Activated CD8-positive, alpha-beta T cell treated with anti-CD3 and anti-CD28 coated beads, Interleukin-2, amount 10 ng/mL, durations not matched to agents 7 days and 5 days (primary cell): ENCODE measurements around the gene SLC41A3. TPM values are rescaled to one million over a fixed set of nuclear protein-coding genes. Genes with fewer than 3 reads are reported as not detected.
"Not testable (repeated sequence)": the region's sequence is repeated elsewhere in the genome, so short reads cannot be mapped to it uniquely, and the experiment has no call there.

ENCODE experiments used
- ATAC-seq: fragments of 150-1000 bp; cut with Tn5 transposase; one replicate; pipeline ENCODE4 v1.10.0; 2021; ENCODE audit warnings: moderate library complexity
- CTCF ChIA-PET: fragments of 350-600 bp; sonication (Branson Sonifier 250); formaldehyde crosslinking; loops from one replicate; lab custom pipeline; 2021; ENCODE audit warnings: antibody characterized with exemption; lab: Charles Lee
- POLR2A ChIA-PET: fragments of 350-600 bp; sonication (Branson Sonifier 250); formaldehyde crosslinking; loops from one replicate; lab custom pipeline; 2021; ENCODE audit warnings: antibody characterized with exemption; lab: Charles Lee
- DNase-seq: peaks from one replicate; pipeline ENCODE4 v3.0.0-alpha.2; 2020
- H3K27ac Mint-ChIP-seq: one replicate; pipeline ENCODE4 v1.8.0; 2021; ENCODE audit warnings: mild to moderate bottlenecking, mixed read lengths
- H3K27me3 Mint-ChIP-seq: one replicate; pipeline ENCODE4 v1.8.0; 2021; ENCODE audit warnings: low read depth, mixed read lengths
- H3K36me3 Mint-ChIP-seq: one replicate; pipeline ENCODE4 v1.8.0; 2021; ENCODE audit warnings: low read depth, mixed read lengths
- H3K4me1 Mint-ChIP-seq: one replicate; pipeline ENCODE4 v1.8.0; 2021; ENCODE audit warnings: low read depth, mixed read lengths
- H3K4me3 Mint-ChIP-seq: one replicate; pipeline ENCODE4 v1.8.0; 2021; ENCODE audit warnings: mild to moderate bottlenecking, mixed read lengths
- H3K9me3 Mint-ChIP-seq: one replicate; pipeline ENCODE4 v1.8.0; 2022; ENCODE audit warnings: mixed read lengths; ENCODE audit not compliant: insufficient read depth
- total RNA-seq, 2 experiments: library from RNA; stranded (reverse); gene quantifications; one replicate each; pipeline ENCODE4 v1.2.3, GENCODE V29; 2021

Gene SLC41A3
- total RNA-seq, 2 experiments from 2014 or later: 22.0 to 26.5 TPM

GRCh38 chr3:125960066-125960424 lies 123.9 kb downstream of the SLC41A3 start:
- POLR2A ChIA-PET: no interaction called here
- Mint-ChIP-seq H3K9me3 (no peaks in the 10 kb centered on the region), H3K27ac (no peak overlapping the region), H3K27me3 (peaks cover 17% of the 10 kb centered on the region), H3K4me3 (no peak overlapping the region), H3K4me1 (no peaks in the 10 kb centered on the region), H3K36me3 (peaks cover 3% of the 10 kb centered on the region)
- ATAC-seq (no peak), DNase-seq (no peak)
- CTCF ChIA-PET: no interaction called here

GRCh38 chr3:125959317-125960065 lies 124.4 kb downstream of the SLC41A3 start:
- H3K9me3 Mint-ChIP-seq: no peaks in the 10 kb centered on the region
- H3K27me3 Mint-ChIP-seq: peaks cover 19% of the 10 kb centered on the region
- DNase-seq: no peak
- H3K36me3 Mint-ChIP-seq: peaks cover 3% of the 10 kb centered on the region
- H3K4me1 Mint-ChIP-seq: no peaks in the 10 kb centered on the region
- no peak overlapping the region for H3K27ac Mint-ChIP-seq
- ChIA-PET POLR2A (no interaction called here), CTCF (no interaction called here)
- no peak for ATAC-seq
- H3K4me3 Mint-ChIP-seq: no peak overlapping the region

GRCh38 chr3:125958511-125959316 lies 125.2 kb downstream of the SLC41A3 start:
- H3K27ac Mint-ChIP-seq: no peak overlapping the region
- DNase-seq (no peak), ATAC-seq (no peak)
- H3K36me3 Mint-ChIP-seq: peaks cover 3% of the 10 kb centered on the region
- no peaks in the 10 kb centered on the region for H3K4me1 Mint-ChIP-seq
- ChIA-PET POLR2A (no interaction called here), CTCF (no interaction called here)
- H3K4me3 Mint-ChIP-seq: no peak overlapping the region
- H3K27me3 Mint-ChIP-seq: peaks cover 18% of the 10 kb centered on the region
- no peaks in the 10 kb centered on the region for H3K9me3 Mint-ChIP-seq

DNA sequence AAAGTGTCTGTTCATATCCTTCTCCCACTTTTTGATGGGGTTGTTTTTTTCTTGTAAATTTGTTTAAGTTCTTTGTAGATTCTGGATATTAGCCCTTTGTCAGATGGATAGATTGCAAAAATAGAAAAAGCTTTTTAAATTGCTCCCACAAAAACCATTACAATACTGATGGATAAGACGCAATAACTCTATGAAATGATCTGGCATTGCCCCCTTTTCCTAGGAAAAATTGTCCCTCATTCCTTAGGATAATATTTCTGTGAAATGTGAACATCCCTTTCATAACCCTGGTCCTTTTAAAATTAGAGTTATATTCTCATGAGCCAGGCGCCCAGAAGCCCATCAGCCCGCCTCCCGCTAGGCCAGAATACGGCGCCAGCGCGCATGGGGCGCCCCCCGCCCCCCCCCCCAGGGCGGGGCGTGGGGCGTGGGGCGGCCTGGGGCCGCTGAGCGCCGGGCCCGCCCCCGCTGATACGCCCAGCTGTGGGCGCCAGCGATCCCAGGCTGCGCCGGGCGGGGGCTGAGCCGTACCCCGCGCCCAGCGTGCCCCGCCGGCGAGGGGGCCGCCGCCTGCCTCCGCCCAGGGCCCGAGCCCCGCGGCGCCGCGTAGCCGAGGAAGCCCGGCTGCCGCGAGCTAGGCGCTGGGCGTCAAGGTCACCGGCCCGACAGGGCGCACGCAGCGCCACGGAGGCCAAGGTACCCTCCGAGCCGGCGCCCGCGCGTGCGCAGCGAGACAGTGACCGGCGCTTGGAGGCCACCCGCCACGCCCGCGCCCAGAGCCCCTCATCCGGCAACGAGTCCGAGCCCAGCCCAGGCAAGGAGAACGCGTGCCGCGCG lies 126.0 kb downstream of the SLC41A3 start:
- ATAC-seq: no peak
- Mint-ChIP-seq H3K4me1 (no peaks in the 10 kb centered on the region), H3K27me3 (peaks cover 18% of the 10 kb centered on the region), H3K27ac (no peak overlapping the region), H3K36me3 (peaks cover 3% of the 10 kb centered on the region), H3K9me3 (no peaks in the 10 kb centered on the region), H3K4me3 (no peak overlapping the region)
- ChIA-PET CTCF (no interaction called here), POLR2A (no interaction called here)
- DNase-seq: no peak

GRCh38 chr3:125957020-125957419 lies 126.9 kb downstream of the SLC41A3 start:
- H3K4me3 Mint-ChIP-seq, ATAC-seq, CTCF ChIA-PET: not testable (repeated sequence)

More at GRCh38 chr3:125957020-125957419, 126.9 kb downstream of the SLC41A3 start:
- H3K9me3 Mint-ChIP-seq, DNase-seq, H3K4me1 Mint-ChIP-seq, H3K36me3 Mint-ChIP-seq, POLR2A ChIA-PET, H3K27ac Mint-ChIP-seq: not testable (repeated sequence)
- peaks cover 18% of the 10 kb centered on the region for H3K27me3 Mint-ChIP-seq

Other genes starting within 250 kb of the SLC41A3 start
- gene ROPN1B, start 114.9 kb downstream of the SLC41A3 start, total RNA-seq: not detected
- gene ALDH1L1, start 96.5 kb upstream of the SLC41A3 start, total RNA-seq: not detected